K562 (cell line): Measurements from ENCODE around the gene TMC4. TPM values are rescaled to one million over a fixed set of nuclear protein-coding genes. Genes with fewer than 3 reads are reported as not detected.
"Not testable (repeated sequence)": the region's sequence is repeated elsewhere in the genome, so short reads cannot be mapped to it uniquely, and the experiment has no call there.

Source experiments
- ATAC-seq: fragments of 200-7000 bp; cut with Tn5 transposase; 3 replicates; pipeline ENCODE4 v1.9.1; 2020; ENCODE audit warnings: moderate library complexity
- BruUV-seq: library from RNA; stranded (reverse); fragments of 400-500 nt; replicated peaks from 2 replicates; lab custom pipeline; 2021; lab: Mats Ljungman, UMichigan
- CTCF ChIA-PET: fragments of 300-600 bp; formaldehyde crosslinking; extraction: SDS; loops from one replicate; lab custom pipeline; 2021; ENCODE audit warnings: low intra/inter-chr PET ratio; lab: Yijun Ruan, JAX
- POLR2A ChIA-PET: fragments of 300-600, 350-650 bp; sonication (Branson Sonifier 250); formaldehyde crosslinking; extraction: SDS; loops from one replicate; lab custom pipeline; 2021; ENCODE audit warnings: antibody characterized with exemption, inconsistent platforms; lab: Yijun Ruan, JAX
- DNase-seq, 4 experiments: peaks; one replicate each; pipeline versions ENCODE4 v3.0.0 to v3.0.0-alpha.2; 2011 to 2018; ENCODE audit warnings: low spot score in 3 of 4, mixed read lengths in 3 of 4; ENCODE audit errors: extremely low read depth in 1 of 4
- FAIRE-seq: peaks from 2 replicates; lab custom pipeline; 2011; peaks lifted over from hg19 to GRCh38; lab: Jason Lieb, UNC
- H2AFZ ChIP-seq: 2 replicates; pipeline ENCODE4 v1.6.0; 2011; ENCODE audit warnings: low read depth, low read length, control low read depth, inconsistent platforms
- H3K27ac ChIP-seq: fragments of 200-600 bp; 3 replicates; pipeline ENCODE4 v1.8.0; 2011; ENCODE audit warnings: low read depth, mild to moderate bottlenecking, control low read depth, inconsistent platforms, low read length, moderate library complexity, mixed read lengths; ENCODE audit errors: extremely low read depth
- H3K27me3 ChIP-seq, 2 experiments: fragments of 300-600 bp in 1 of 2; 2 replicates in 1 of 2; 3 replicates in 1 of 2; pipeline versions ENCODE4 v1.6.0 to v1.8.0; 2011; ENCODE audit warnings: inconsistent platforms in 2 of 2, low read length in 2 of 2, mild to moderate bottlenecking in 1 of 2, mixed read lengths in 1 of 2, moderate library complexity in 1 of 2; ENCODE audit not compliant: control insufficient read depth in 2 of 2, insufficient read depth in 2 of 2
- H3K36me3 ChIP-seq: fragments of 300-600 bp; 3 replicates; pipeline ENCODE4 v1.8.0; 2011; ENCODE audit warnings: mild to moderate bottlenecking, low read length, inconsistent platforms; ENCODE audit not compliant: control insufficient read depth, insufficient read depth
- H3K4me1 ChIP-seq, 2 experiments: fragments of 200-600 bp in 1 of 2; replicated peaks in 1 of 2; 2 replicates in 1 of 2; 3 replicates in 1 of 2; pipeline versions ENCODE4 v1.5.1 to v1.8.0; 2011; ENCODE audit warnings: inconsistent platforms in 2 of 2, low read length in 2 of 2, mild to moderate bottlenecking in 1 of 2, mixed read lengths in 1 of 2, moderate library complexity in 1 of 2; ENCODE audit not compliant: control insufficient read depth in 2 of 2, insufficient read depth in 2 of 2
- H3K4me2 ChIP-seq: 2 replicates; pipeline ENCODE4 v1.6.1; 2011; ENCODE audit warnings: low read length, control low read depth, inconsistent platforms, mixed read lengths; ENCODE audit not compliant: insufficient read depth
- H3K4me3 ChIP-seq: fragments of 200-600 bp; sonication (generic), shearing (Covaris generic); 2 replicates; pipeline ENCODE4 v1.5.1; 2016; ENCODE audit warnings: control low read depth, inconsistent platforms
- H3K79me2 ChIP-seq: fragments of 200-600 bp; 3 replicates; pipeline ENCODE4 v1.8.0; 2011; ENCODE audit warnings: low read length, inconsistent platforms; ENCODE audit not compliant: control insufficient read depth, insufficient read depth
- H3K9ac ChIP-seq, 2 experiments: 2 replicates each; pipeline versions ENCODE4 v1.6.0 to v1.6.1; 2011; ENCODE audit warnings: low read depth in 2 of 2, low read length in 2 of 2, control low read depth in 1 of 2, inconsistent platforms in 1 of 2, mild to moderate bottlenecking in 1 of 2, mixed read lengths in 1 of 2; ENCODE audit not compliant: insufficient read depth in 1 of 2
- H3K9me1 ChIP-seq: one replicate; pipeline ENCODE4 v1.6.0; 2011; ENCODE audit warnings: inconsistent platforms, mild to moderate bottlenecking, low read length, moderate library complexity; ENCODE audit not compliant: control insufficient read depth, insufficient read depth
- H3K9me3 ChIP-seq: replicated peaks from 2 replicates; pipeline ENCODE4 v1.5.1; 2011; ENCODE audit warnings: low read depth, low read length, inconsistent platforms; ENCODE audit not compliant: control insufficient read depth, insufficient read depth
- H4K20me1 ChIP-seq: replicated peaks from 2 replicates; pipeline ENCODE4 v1.6.1; 2011; ENCODE audit warnings: low read length, inconsistent platforms, mixed read lengths; ENCODE audit not compliant: control insufficient read depth, insufficient read depth
- GTF2E2 ChIP-seq: fragments of 200-800 bp; sonication (Bioruptor generic); IDR thresholded peaks from 2 replicates; pipeline ENCODE4 v1.6.1; 2016; ENCODE audit warnings: missing genetic modification characterization, missing compliant biosample characterization
- ZNF197 ChIP-seq: fragments of 200-800 bp; sonication (Bioruptor generic); IDR thresholded peaks from 2 replicates; pipeline ENCODE4 v1.6.1; 2016; ENCODE audit warnings: low read depth, missing genetic modification characterization, missing compliant biosample characterization
- WGBS: fragments of 100-300 bp; shearing (Covaris generic); methylation state at CpG from one replicate; pipeline ENCODE4 v1.1.6; 2016; ENCODE audit warnings: low coverage, mixed read lengths; ENCODE audit not compliant: insufficient coverage; ENCODE audit errors: missing lambda C conversion rate; 5-methylcytosine and 5-hydroxymethylcytosine counted together
- in situ Hi-C: fragments of 300-500 bp; cut with MboI; formaldehyde crosslinking; loops from 4 replicates; pipeline ENCODE4 v1.15.0; 2018; ENCODE audit warnings: inconsistent platforms, mixed read lengths
- intact Hi-C: fragments of 100-400 bp; cut with micrococcal nuclease; formaldehyde crosslinking; loops from 2 replicates; pipeline ENCODE4 v1.14.2; 2022
- polyA plus RNA-seq, 8 experiments: library from polyadenylated mRNA; depleted of rRNA in 4 of 8; stranded (reverse) in 5 of 8; unstranded in 3 of 8; fragments of >200 nt; fragmentation: Nextera tagmentation in 2 of 8; fragmentation: Illumina TruSeq in 1 of 8; extraction: Ambion mirVana in 2 of 8; extraction: Trizol in 1 of 8; gene quantifications; 2 replicates each; pipeline versions ENCODE4 v1.2.1 to v1.2.3, GENCODE V29; 2011 to 2014; ENCODE audit warnings: inconsistent platforms in 1 of 8, missing spikeins in 1 of 8
- total RNA-seq, 7 experiments: library from RNA; depleted of rRNA in 6 of 7; stranded (reverse); fragments of >200 nt in 6 of 7; fragmentation: Illumina TruSeq in 2 of 7; extraction: Trizol in 2 of 7; gene quantifications; 2 replicates each; pipeline versions ENCODE4 v1.2.1 to v1.2.3, GENCODE V29; 2011 to 2021; ENCODE audit warnings: low replicate concordance in 1 of 7

Gene TMC4
- total and polyA plus RNA-seq, 9 of the 15 experiments (the other 6 are each of a cell fraction or from before 2014, with no cell fraction given) = 0.12 to 0.79 (median 0.36) TPM; not detected in 2

DNA sequence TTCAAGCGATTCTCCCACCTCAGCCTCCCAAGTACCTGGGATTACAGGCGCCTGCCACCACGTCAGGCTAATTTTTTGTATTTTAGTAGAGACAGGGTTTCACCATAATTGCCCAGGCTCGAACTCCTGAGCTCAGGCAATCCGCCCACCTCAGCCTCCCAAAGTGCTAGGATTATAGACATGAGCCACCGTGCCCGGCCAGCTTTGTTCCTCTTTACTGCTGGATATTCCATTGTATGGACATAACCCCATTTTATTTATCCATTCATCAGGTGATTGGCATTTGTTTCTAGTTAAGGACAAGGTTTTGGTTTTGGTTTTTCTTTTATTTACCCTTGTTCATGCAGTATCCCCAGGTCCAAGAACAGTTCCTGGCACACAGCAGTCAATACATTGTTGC is 23.6 kb upstream of the TMC4 start:
- H3K4me1 ChIP-seq = peaks cover 8 to 22% of the 10 kb centered on the region in 2 experiments; a peak in 3 of 5 replicates
- in situ Hi-C loops = no loop called here
- no peak overlapping the region for H2AFZ ChIP-seq
- no TSS peak for BruUV-seq
- no peak for FAIRE-seq
- intact Hi-C loops = no loop called here
- ChIA-PET CTCF (no interaction called here), POLR2A (interaction anchor here (0.6 to 1.0 kb wide), 3 partner anchors 11 to 58 kb away, joined by 3 to 4 read pairs (median 3); no protein-coding TSS in a partner anchor)
- ATAC-seq = no peak
- peaks cover 27% of the 10 kb centered on the region for H3K79me2 ChIP-seq
- H4K20me1 ChIP-seq = peaks cover 8% of the 10 kb centered on the region
- TF ChIP-seq GTF2E2 = no peak
- no peak for TF ChIP-seq ZNF197 (CRISPR knock-in tag)
- no peak overlapping the region for H3K27ac ChIP-seq
- no peaks in the 10 kb centered on the region for H3K9me3 ChIP-seq
- H3K9ac ChIP-seq = no peak overlapping the region
- no peak overlapping the region for H3K4me2 ChIP-seq
- 88% methylated on average over 7 of the region's 7 CpGs for whole genome bisulfite sequencing
- no peaks in the 10 kb centered on the region for H3K27me3 ChIP-seq
- peaks cover 45% of the 10 kb centered on the region for H3K36me3 ChIP-seq
- H3K4me3 ChIP-seq = no peak overlapping the region
- no peak for DNase-seq
- no peaks in the 10 kb centered on the region for H3K9me1 ChIP-seq

- FAIRE-seq, intact Hi-C loops, in situ Hi-C loops, H3K4me3 ChIP-seq, H4K20me1 ChIP-seq, CTCF ChIA-PET, DNase-seq, H3K9ac ChIP-seq, BruUV-seq, H3K9me3 ChIP-seq, ATAC-seq, H3K4me2 ChIP-seq, H3K9me1 ChIP-seq, H2AFZ ChIP-seq, POLR2A ChIA-PET, H3K27me3 ChIP-seq, H3K27ac ChIP-seq: not testable (repeated sequence)
- 91% methylated on average over 12 of the region's 12 CpGs for WGBS
- H3K4me1 ChIP-seq = peaks cover 9 to 27% of the 10 kb centered on the region in 2 experiments; a peak in 3 of 5 replicates
- peaks cover 40% of the 10 kb centered on the region; the same call in 2 of the 3 replicates for H3K36me3 ChIP-seq
- peaks cover 19% of the 10 kb centered on the region for H3K79me2 ChIP-seq
Measured at GRCh38 chr19:54194463-54194862, 21.5 kb upstream of the TMC4 start.
